Neural progenitor cell (in vitro differentiated cells): ENCODE measurements around the gene SVOP. TPM values are rescaled to one million over a fixed set of nuclear protein-coding genes. Genes with fewer than 3 reads are reported as not detected.
A peak's percentile ranks its signal among the peaks of the same experiment; 100 is the strongest.
"Not testable (repeated sequence)": the region's sequence is repeated elsewhere in the genome, so short reads cannot be mapped to it uniquely, and the experiment has no call there.

ENCODE experiments used
- DNase-seq: peaks from one replicate; pipeline ENCODE4 v3.0.0-alpha.2; 2016; ENCODE audit warnings: low spot score
- H2AFZ ChIP-seq: fragments of 200-600 bp; sonication (generic); replicated peaks from 2 replicates; pipeline ENCODE4 v1.6.1; 2016; ENCODE audit warnings: antibody characterized with exemption
- H3F3A ChIP-seq: fragments of 200-600 bp; sonication (generic); 2 replicates; pipeline ENCODE4 v1.6.1; 2016; ENCODE audit warnings: antibody characterized with exemption, low read depth
- H3K27ac ChIP-seq: fragments of 200-600 bp; sonication (generic); 2 replicates; pipeline ENCODE4 v1.5.1; 2016; ENCODE audit warnings: mild to moderate bottlenecking
- H3K27me3 ChIP-seq: fragments of 200-600 bp; sonication (generic); 2 replicates; pipeline ENCODE4 v1.6.1; 2016; ENCODE audit warnings: mild to moderate bottlenecking, moderate library complexity
- H3K36me3 ChIP-seq: fragments of 200-600 bp; sonication (generic); 2 replicates; pipeline ENCODE4 v1.5.1; 2016
- H3K4me1 ChIP-seq: fragments of 200-600 bp; sonication (generic); 2 replicates; pipeline ENCODE4 v1.6.1; 2016; ENCODE audit warnings: mixed run types
- H3K4me2 ChIP-seq: fragments of 200-600 bp; sonication (generic); 2 replicates; pipeline ENCODE4 v1.6.1; 2016
- H3K4me3 ChIP-seq: fragments of 200-600 bp; sonication (generic); 2 replicates; pipeline ENCODE4 v1.5.1; 2016
- H3K79me2 ChIP-seq: fragments of 200-600 bp; sonication (generic); 2 replicates; pipeline ENCODE4 v1.6.1; 2016; ENCODE audit warnings: low read depth
- H3K9ac ChIP-seq: fragments of 200-600 bp; sonication (generic); 2 replicates; pipeline ENCODE4 v1.6.1; 2016
- H3K9me3 ChIP-seq: fragments of 200-600 bp; sonication (generic); 2 replicates; pipeline ENCODE4 v1.5.1; 2016; ENCODE audit warnings: low read depth
- H4K20me1 ChIP-seq: fragments of 200-600 bp; sonication (generic); 2 replicates; pipeline ENCODE4 v1.6.1; 2016; ENCODE audit warnings: low read depth
- H3K27ac Mint-ChIP-seq: 3 replicates; pipeline ENCODE4 v1.8.0; 2021; ENCODE audit warnings: mixed read lengths
- H3K27me3 Mint-ChIP-seq: 2 replicates; pipeline ENCODE4 v1.8.0; 2022; ENCODE audit warnings: low read depth, mild to moderate bottlenecking, inconsistent platforms, moderate library complexity, mixed read lengths; ENCODE audit not compliant: insufficient read depth
- H3K36me3 Mint-ChIP-seq: 3 replicates; pipeline ENCODE4 v1.8.0; 2021; ENCODE audit warnings: mixed read lengths
- H3K4me1 Mint-ChIP-seq: 3 replicates; pipeline ENCODE4 v1.8.0; 2021; ENCODE audit warnings: mixed read lengths
- H3K4me3 Mint-ChIP-seq: 3 replicates; pipeline ENCODE4 v1.8.0; 2021; ENCODE audit warnings: mild to moderate bottlenecking, moderate library complexity, mixed read lengths
- H3K9me3 Mint-ChIP-seq: 3 replicates; pipeline ENCODE4 v1.8.0; 2020; ENCODE audit warnings: mixed read lengths
- CTCF ChIP-seq: fragments of 200-600 bp; sonication (generic); IDR thresholded peaks from 2 replicates; pipeline ENCODE4 v1.5.1; 2017; ENCODE audit warnings: antibody characterized with exemption, mild to moderate bottlenecking
- EZH2 ChIP-seq: fragments of 200-600 bp; sonication (generic); IDR thresholded peaks from 2 replicates; pipeline ENCODE4 v1.6.1; 2017; ENCODE audit warnings: antibody characterized with exemption, mild to moderate bottlenecking, moderate library complexity
- EZH2phosphoT487 ChIP-seq: fragments of 200-600 bp; sonication (generic); IDR thresholded peaks from 2 replicates; pipeline ENCODE4 v1.6.1; 2017; ENCODE audit warnings: antibody characterized with exemption
- total RNA-seq: library from RNA; depleted of rRNA; stranded (reverse); fragments of >200 nt; gene quantifications from 2 replicates; pipeline ENCODE4 v1.2.3, GENCODE V29; 2015; ENCODE audit warnings: low replicate concordance

SVOP gene
- total RNA-seq, 1 donor from 2014 or later, result not detected

DNA sequence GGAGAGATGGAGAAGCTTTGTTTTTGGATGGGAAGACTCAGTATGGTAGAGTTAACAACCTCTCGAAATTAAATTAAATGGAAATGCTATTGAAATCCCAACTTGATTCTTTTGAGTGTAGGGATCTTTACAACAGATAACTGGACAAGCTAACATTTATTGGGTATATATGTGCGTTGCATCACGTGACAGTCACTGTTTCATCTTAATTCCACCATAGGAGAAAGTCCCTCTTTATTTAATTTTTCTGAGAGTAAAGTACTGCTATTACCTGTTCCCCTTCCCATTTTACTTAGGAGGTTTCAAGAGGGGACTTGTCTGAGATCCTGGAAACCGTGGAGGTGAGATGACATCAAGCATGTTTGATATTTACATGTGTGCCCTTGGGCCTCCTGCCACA, 152.1 kb downstream of the SVOP start:
- H3K4me3 ChIP-seq, result no peak overlapping the region
- no peaks in the 10 kb centered on the region for H3K36me3 ChIP-seq
- H3K9ac ChIP-seq, result no peak overlapping the region
- H4K20me1 ChIP-seq, result no peaks in the 10 kb centered on the region
- Mint-ChIP-seq H3K4me3 (no peak overlapping the region), H3K27ac (no peak overlapping the region), H3K36me3 (no peaks in the 10 kb centered on the region), H3K9me3 (peaks cover 4% of the 10 kb centered on the region), H3K27me3 (peaks cover 6% of the 10 kb centered on the region), H3K4me1 (no peaks in the 10 kb centered on the region)
- DNase-seq, result no peak
- TF ChIP-seq EZH2, result no peak
- no peak for TF ChIP-seq EZH2phosphoT487
- TF ChIP-seq CTCF, result no peak
- H2AFZ ChIP-seq, result no peak overlapping the region
- H3K4me1 ChIP-seq, result no peaks in the 10 kb centered on the region
- H3F3A ChIP-seq, result no peaks in the 10 kb centered on the region
- no peaks in the 10 kb centered on the region for H3K27me3 ChIP-seq
- H3K79me2 ChIP-seq, result no peaks in the 10 kb centered on the region
- H3K4me2 ChIP-seq, result no peak overlapping the region
- H3K9me3 ChIP-seq, result no peaks in the 10 kb centered on the region
- H3K27ac ChIP-seq, result no peak overlapping the region

- not testable (repeated sequence) for H3F3A ChIP-seq, H3K27ac ChIP-seq, H3K4me3 ChIP-seq, H3K9ac ChIP-seq, H3K4me2 ChIP-seq, DNase-seq, H3K79me2 ChIP-seq, H2AFZ ChIP-seq, H3K9me3 Mint-ChIP-seq, H3K27ac Mint-ChIP-seq, H4K20me1 ChIP-seq, H3K36me3 Mint-ChIP-seq, H3K4me1 Mint-ChIP-seq, H3K4me3 Mint-ChIP-seq, H3K36me3 ChIP-seq, H3K9me3 ChIP-seq, H3K27me3 ChIP-seq, H3K4me1 ChIP-seq, H3K27me3 Mint-ChIP-seq
Measured at GRCh38 chr12:108866083-108866482, 154.8 kb downstream of the SVOP start.

DNA sequence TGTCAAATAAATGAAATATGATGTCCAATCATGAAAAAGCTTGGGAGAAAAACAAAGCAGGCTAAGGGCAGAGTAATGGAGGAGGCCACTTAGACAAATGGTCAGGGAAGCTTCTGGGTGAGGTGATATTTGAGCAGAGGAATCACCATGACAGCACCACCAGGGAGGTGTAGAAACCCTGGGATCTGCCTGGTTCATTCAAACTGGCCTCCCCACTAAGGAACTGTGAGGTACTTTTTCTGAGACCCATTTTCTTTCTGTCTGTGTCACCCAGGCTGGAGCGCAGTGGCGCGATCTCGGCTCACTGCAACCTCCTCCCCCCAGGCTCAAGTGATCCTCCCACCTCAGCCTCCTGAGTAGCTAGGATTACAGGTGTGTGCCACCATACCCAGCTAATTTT, 155.7 kb downstream of the SVOP start:
- Mint-ChIP-seq H3K27ac (no peak overlapping the region), H3K4me3 (no peak overlapping the region), H3K4me1 (peaks cover 6% of the 10 kb centered on the region), H3K9me3 (peaks cover 6% of the 10 kb centered on the region), H3K27me3 (peaks cover 10% of the 10 kb centered on the region), H3K36me3 (no peaks in the 10 kb centered on the region)
- no peaks in the 10 kb centered on the region for H3K4me1 ChIP-seq
- H3K36me3 ChIP-seq, result no peaks in the 10 kb centered on the region
- H3K4me3 ChIP-seq, result no peak overlapping the region
- no peak overlapping the region for H2AFZ ChIP-seq
- no peaks in the 10 kb centered on the region for H3F3A ChIP-seq
- no peaks in the 10 kb centered on the region for H3K79me2 ChIP-seq
- DNase-seq, result no peak
- H3K27ac ChIP-seq, result no peak overlapping the region
- no peaks in the 10 kb centered on the region for H3K27me3 ChIP-seq
- H3K9ac ChIP-seq, result no peak overlapping the region
- H3K9me3 ChIP-seq, result no peaks in the 10 kb centered on the region
- no peak for TF ChIP-seq EZH2phosphoT487
- no peak for TF ChIP-seq CTCF
- no peak for TF ChIP-seq EZH2
- no peaks in the 10 kb centered on the region for H4K20me1 ChIP-seq
- no peak overlapping the region for H3K4me2 ChIP-seq

GRCh38 chr12:108862588-108862959, 158.3 kb downstream of the SVOP start:
- Mint-ChIP-seq H3K36me3 (no peaks in the 10 kb centered on the region), H3K4me3 (no peak overlapping the region), H3K9me3 (peaks cover 6% of the 10 kb centered on the region), H3K27ac (peak overlapping the region; percentile 21), H3K4me1 (peaks cover 24% of the 10 kb centered on the region), H3K27me3 (peaks cover 6% of the 10 kb centered on the region)
- Histone ChIP-seq H3K9ac (no peak overlapping the region), H3K9me3 (no peaks in the 10 kb centered on the region), H2AFZ (no peak overlapping the region), H3K4me2 (no peak overlapping the region), H3K27ac (no peak overlapping the region), H4K20me1 (no peaks in the 10 kb centered on the region), H3F3A (peaks cover 19% of the 10 kb centered on the region), H3K4me1 (peaks cover 15% of the 10 kb centered on the region), H3K79me2 (no peaks in the 10 kb centered on the region), H3K27me3 (no peaks in the 10 kb centered on the region), H3K36me3 (no peaks in the 10 kb centered on the region), H3K4me3 (no peak overlapping the region)
- no peak for TF ChIP-seq EZH2phosphoT487
- TF ChIP-seq EZH2, result no peak
- TF ChIP-seq CTCF, result no peak
- no peak for DNase-seq
